HCT116 (cell line): Measurements from ENCODE around the gene KCNK10. TPM values are rescaled to one million over a fixed set of nuclear protein-coding genes. Genes with fewer than 3 reads are reported as not detected.

Experiments
- ATAC-seq: fragments of 200-7000 bp; cut with Tn5 transposase; 2 replicates; pipeline ENCODE4 v1.9.1; 2020; ENCODE audit warnings: mild to moderate bottlenecking, moderate library complexity
- BruUV-seq: library from RNA; stranded (reverse); fragments of 400-500 nt; replicated peaks from 2 replicates; lab custom pipeline; 2021; lab: Mats Ljungman, UMichigan
- CTCF ChIA-PET: fragments of 300-600 bp; sonication (Branson Sonifier 250); formaldehyde crosslinking; loops from one replicate; lab custom pipeline; 2021; ENCODE audit warnings: antibody characterized with exemption; lab: Charles Lee
- POLR2A ChIA-PET: fragments of 300-600, 350-600 bp; sonication (Branson Sonifier 250); formaldehyde crosslinking; loops from one replicate; lab custom pipeline; 2021; ENCODE audit warnings: antibody characterized with exemption; lab: Charles Lee
- RAD21 ChIA-PET, 2 experiments: fragments of 300-600 bp; sonication (Branson Sonifier 250); formaldehyde crosslinking; loops; one replicate each; lab custom pipeline; 2023; ENCODE audit warnings: low total read pairs in 2 of 2; ENCODE audit not compliant: uncharacterized antibody in 2 of 2, unreplicated experiment in 2 of 2, low non-redundant PET in 1 of 2; lab: Charles Lee
- DNase-seq: peaks from one replicate; pipeline ENCODE4 v3.0.0-alpha.2; 2010; ENCODE audit warnings: low read depth, low spot score
- H2AFZ ChIP-seq: fragments of 200-600 bp; shearing (Covaris generic), sonication (generic); 2 replicates; pipeline ENCODE4 v1.6.1; 2017; ENCODE audit warnings: low read depth, mixed run types, mixed read lengths, antibody characterized with exemption, low read length; ENCODE audit not compliant: poor library complexity, severe bottlenecking
- H3K27ac ChIP-seq: 2 replicates; pipeline ENCODE4 v1.5.1; 2012; ENCODE audit warnings: low read depth, low read length
- H3K27me3 ChIP-seq: fragments of 200-600 bp; sonication (generic); 2 replicates; pipeline ENCODE4 v1.6.1; 2016; ENCODE audit warnings: mixed run types, low read length, mixed read lengths; ENCODE audit not compliant: insufficient read depth
- H3K36me3 ChIP-seq, 2 experiments: fragments of 200-500 bp in 1 of 2; fragments of 200-600 bp in 1 of 2; sonication (Bioruptor generic) in 1 of 2; sonication (generic) in 1 of 2; 2 replicates each; pipeline versions ENCODE4 v1.5.1 to v1.6.1; 2014 to 2016; ENCODE audit warnings: low read length in 2 of 2, inconsistent platforms in 1 of 2, mixed read lengths in 1 of 2, mixed run types in 1 of 2; ENCODE audit not compliant: insufficient read depth in 2 of 2, control insufficient read depth in 1 of 2
- H3K4me1 ChIP-seq, 2 experiments: fragments of 200-600 bp in 1 of 2; sonication (generic) in 1 of 2; 2 replicates each; pipeline versions ENCODE4 v1.5.1 to v1.6.1; 2012 to 2017; ENCODE audit warnings: low read length in 2 of 2, inconsistent platforms in 1 of 2, mild to moderate bottlenecking in 1 of 2, mixed read lengths in 1 of 2, mixed run types in 1 of 2, moderate library complexity in 1 of 2; ENCODE audit not compliant: insufficient read depth in 2 of 2, control insufficient read depth in 1 of 2
- H3K4me2 ChIP-seq: fragments of 200-600 bp; sonication (generic); 2 replicates; pipeline ENCODE4 v1.6.1; 2017; ENCODE audit warnings: mixed run types, low read length, mixed read lengths
- H3K4me3 ChIP-seq, 2 experiments: fragments of 200-600 bp in 1 of 2; sonication (generic) in 1 of 2; replicated peaks in 1 of 2; 2 replicates each; pipeline ENCODE4 v1.5.1; 2011 to 2016; ENCODE audit warnings: low read length in 2 of 2, control low read depth in 1 of 2, low read depth in 1 of 2, mild to moderate bottlenecking in 1 of 2, mixed read lengths in 1 of 2, mixed run types in 1 of 2
- H3K79me2 ChIP-seq: fragments of 200-600 bp; sonication (generic); 2 replicates; pipeline ENCODE4 v1.6.1; 2017; ENCODE audit warnings: mild to moderate bottlenecking, mixed run types, low read length, moderate library complexity, mixed read lengths; ENCODE audit not compliant: insufficient read depth
- H3K9ac ChIP-seq: fragments of 200-600 bp; sonication (generic); 2 replicates; pipeline ENCODE4 v1.6.1; 2016; ENCODE audit warnings: low read length, mixed read lengths
- H3K9me2 ChIP-seq: fragments of 200-600 bp; sonication (generic), shearing (Covaris generic); 2 replicates; pipeline ENCODE4 v1.6.1; 2017; ENCODE audit warnings: mixed run types, mild to moderate bottlenecking, moderate library complexity; ENCODE audit not compliant: insufficient read depth
- H3K9me3 ChIP-seq, 2 experiments: fragments of 200-500 bp in 1 of 2; fragments of 200-600 bp in 1 of 2; sonication (Bioruptor generic) in 1 of 2; sonication (generic) in 1 of 2; 2 replicates each; pipeline ENCODE4 v1.6.1; 2014 to 2017; ENCODE audit warnings: low read length in 2 of 2, mixed read lengths in 2 of 2, inconsistent platforms in 1 of 2, low read depth in 1 of 2, mild to moderate bottlenecking in 1 of 2, mixed run types in 1 of 2, moderate library complexity in 1 of 2; ENCODE audit not compliant: control insufficient read depth in 1 of 2, insufficient read depth in 1 of 2
- H4K20me1 ChIP-seq: fragments of 200-600 bp; sonication (generic), shearing (Covaris generic); 2 replicates; pipeline ENCODE4 v1.6.1; 2017; ENCODE audit warnings: mixed run types, mild to moderate bottlenecking, moderate library complexity; ENCODE audit not compliant: insufficient read depth
- ATF3 ChIP-seq: IDR thresholded peaks from 2 replicates; pipeline ENCODE4 v1.6.1; 2012
- CEBPB ChIP-seq: IDR thresholded peaks from 2 replicates; pipeline ENCODE4 v1.6.1; 2012; ENCODE audit warnings: low read depth
- ELF1 ChIP-seq: IDR thresholded peaks from 2 replicates; pipeline ENCODE4 v1.6.1; 2012; ENCODE audit warnings: low read depth, borderline replicate concordance
- EZH2 ChIP-seq: fragments of 200-600 bp; sonication (generic); IDR thresholded peaks from 2 replicates; pipeline ENCODE4 v1.6.1; 2017; ENCODE audit warnings: antibody characterized with exemption, mixed run types
- EZH2phosphoT487 ChIP-seq: fragments of 200-600 bp; IDR thresholded peaks from 2 replicates; pipeline ENCODE4 v1.6.1; 2018; ENCODE audit warnings: antibody characterized with exemption, borderline replicate concordance
- FOSL1 ChIP-seq: IDR thresholded peaks from 2 replicates; pipeline ENCODE4 v1.6.1; 2012; ENCODE audit warnings: low read depth
- JUND ChIP-seq: IDR thresholded peaks from 2 replicates; pipeline ENCODE4 v1.6.1; 2012
- MAX ChIP-seq: IDR thresholded peaks from 2 replicates; pipeline ENCODE4 v1.6.1; 2012
- POLR2A ChIP-seq: IDR thresholded peaks from 2 replicates; pipeline ENCODE4 v1.7.0; 2011; ENCODE audit warnings: borderline replicate concordance; ENCODE audit not compliant: insufficient read depth, insufficient read length; ENCODE audit errors: extremely low read depth
- POLR2AphosphoS5 ChIP-seq: IDR thresholded peaks from 2 replicates; pipeline ENCODE4 v1.6.1; 2011; ENCODE audit warnings: mild to moderate bottlenecking, low read depth, low read length, moderate library complexity
- RAD21 ChIP-seq: IDR thresholded peaks from 2 replicates; pipeline ENCODE4 v1.6.1; 2012; ENCODE audit warnings: low read depth, mild to moderate bottlenecking
- SIN3A ChIP-seq: IDR thresholded peaks from 2 replicates; pipeline ENCODE4 v1.6.1; 2012; ENCODE audit warnings: low read depth
- SP1 ChIP-seq: IDR thresholded peaks from 2 replicates; pipeline ENCODE4 v1.6.1; 2012; ENCODE audit warnings: low read depth
- SRF ChIP-seq: IDR thresholded peaks from 2 replicates; pipeline ENCODE4 v1.6.1; 2012; ENCODE audit warnings: low read depth
- ZFX ChIP-seq: fragments of 450-650 bp; IDR thresholded peaks from 2 replicates; pipeline ENCODE4 v1.6.1; 2017
- intact Hi-C: fragments of 100-400 bp; cut with micrococcal nuclease; formaldehyde crosslinking; loops from 2 replicates; pipeline ENCODE4 v1.10.0; 2022
- total RNA-seq: library from RNA; stranded (reverse); gene quantifications from one replicate; pipeline ENCODE4 v1.2.1, GENCODE V29; 2021; ENCODE audit not compliant: unreplicated experiment
- TF ChIP-seq, protein P1 (sequence below), 3 experiments: fragments of 200-600 bp in 1 of 3; sonication (generic) in 1 of 3; IDR thresholded peaks in 2 of 3; conservative IDR thresholded peaks in 1 of 3; 2 replicates each; pipeline ENCODE4 v1.5.1; 2012 to 2017; ENCODE audit warnings: low read depth in 2 of 3, low read length in 2 of 3, antibody characterized with exemption in 1 of 3, borderline replicate concordance in 1 of 3, control low read depth in 1 of 3, mild to moderate bottlenecking in 1 of 3, mixed read lengths in 1 of 3, mixed run types in 1 of 3, moderate library complexity in 1 of 3; ENCODE audit not compliant: insufficient read depth in 1 of 3

KCNK10 gene
- total RNA-seq, 1 experiment from 2014 or later: not detected

GRCh38 chr14:88247228-88247627 lies 75.8 kb downstream of the KCNK10 start:
- Histone ChIP-seq H3K4me3 (no peak overlapping the region), H3K4me1 (no peaks in the 10 kb centered on the region), H2AFZ (no peak overlapping the region), H3K27ac (no peak overlapping the region), H3K4me2 (no peak overlapping the region), H3K79me2 (no peaks in the 10 kb centered on the region), H3K27me3 (peaks cover 8% of the 10 kb centered on the region; the same call in 1 of the 2 replicates), H3K9me2 (no peaks in the 10 kb centered on the region), H3K36me3 (no peaks in the 10 kb centered on the region), H3K9ac (no peak overlapping the region), H3K9me3 (no peaks in the 10 kb centered on the region), H4K20me1 (no peaks in the 10 kb centered on the region)
- ATAC-seq (no peak), DNase-seq (no peak)
- ChIA-PET POLR2A (no interaction called here), RAD21 (no interaction called here), CTCF (no interaction called here)
- BruUV-seq: no TSS peak
- TF ChIP-seq POLR2A: no peak
- no peak for TF ChIP-seq FOSL1
- TF ChIP-seq RAD21: no peak
- no peak for TF ChIP-seq EZH2phosphoT487
- no peak for TF ChIP-seq CEBPB
- TF ChIP-seq JUND: no peak
- no peak for TF ChIP-seq SIN3A
- TF ChIP-seq ELF1: no peak
- TF ChIP-seq SP1: no peak
- TF ChIP-seq EZH2: no peak
- no peak for TF ChIP-seq ZFX
- no peak for TF ChIP-seq MAX
- TF ChIP-seq SRF: no peak
- no peak for TF ChIP-seq POLR2AphosphoS5
- TF ChIP-seq ATF3: no peak
- intact Hi-C loops: no loop called here

GRCh38 chr14:88245321-88245720 lies 77.7 kb downstream of the KCNK10 start:
- ChIA-PET POLR2A (no interaction called here), RAD21 (no interaction called here), CTCF (no interaction called here)
- BruUV-seq: no TSS peak
- Histone ChIP-seq H3K27ac (no peak overlapping the region), H3K4me2 (no peak overlapping the region), H3K9me2 (no peaks in the 10 kb centered on the region), H3K4me1 (no peaks in the 10 kb centered on the region), H3K27me3 (peaks cover 3% of the 10 kb centered on the region; the same call in 1 of the 2 replicates), H3K79me2 (no peaks in the 10 kb centered on the region), H3K9ac (no peak overlapping the region), H3K9me3 (no peaks in the 10 kb centered on the region), H4K20me1 (no peaks in the 10 kb centered on the region), H2AFZ (no peak overlapping the region), H3K4me3 (no peak overlapping the region), H3K36me3 (no peaks in the 10 kb centered on the region)
- TF ChIP-seq JUND (no peak), POLR2AphosphoS5 (no peak), CEBPB (no peak), SIN3A (no peak)
- TF ChIP-seq, protein P1, sequence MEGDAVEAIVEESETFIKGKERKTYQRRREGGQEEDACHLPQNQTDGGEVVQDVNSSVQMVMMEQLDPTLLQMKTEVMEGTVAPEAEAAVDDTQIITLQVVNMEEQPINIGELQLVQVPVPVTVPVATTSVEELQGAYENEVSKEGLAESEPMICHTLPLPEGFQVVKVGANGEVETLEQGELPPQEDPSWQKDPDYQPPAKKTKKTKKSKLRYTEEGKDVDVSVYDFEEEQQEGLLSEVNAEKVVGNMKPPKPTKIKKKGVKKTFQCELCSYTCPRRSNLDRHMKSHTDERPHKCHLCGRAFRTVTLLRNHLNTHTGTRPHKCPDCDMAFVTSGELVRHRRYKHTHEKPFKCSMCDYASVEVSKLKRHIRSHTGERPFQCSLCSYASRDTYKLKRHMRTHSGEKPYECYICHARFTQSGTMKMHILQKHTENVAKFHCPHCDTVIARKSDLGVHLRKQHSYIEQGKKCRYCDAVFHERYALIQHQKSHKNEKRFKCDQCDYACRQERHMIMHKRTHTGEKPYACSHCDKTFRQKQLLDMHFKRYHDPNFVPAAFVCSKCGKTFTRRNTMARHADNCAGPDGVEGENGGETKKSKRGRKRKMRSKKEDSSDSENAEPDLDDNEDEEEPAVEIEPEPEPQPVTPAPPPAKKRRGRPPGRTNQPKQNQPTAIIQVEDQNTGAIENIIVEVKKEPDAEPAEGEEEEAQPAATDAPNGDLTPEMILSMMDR (IDR thresholded peaks at IDR 0.05 in 2 of 3, conservative IDR thresholded peaks at IDR 0.05 in 1 of 3; ENCODE audit: borderline replicate concordance in 1 of 3, insufficient read depth in 1 of 3, low read depth in 2 of 3, low read length in 2 of 3): no peak
- intact Hi-C loops: no loop called here
- DNase-seq (no peak), ATAC-seq (no peak)
